HepG2 (cell line): ENCODE results near the gene NR2F1-AS1. TPM values are rescaled to one million over a fixed set of nuclear protein-coding genes. Genes with fewer than 3 reads are reported as not detected.

Experiments
- SRY ChIP-seq: sonication (generic); formaldehyde crosslinking; IDR thresholded peaks from 2 replicates; pipeline ENCODE4 v1.8.0; 2022; ENCODE audit warnings: mild to moderate bottlenecking, missing genetic modification reagents
- ZBTB3 ChIP-seq: sonication (generic); formaldehyde crosslinking; IDR thresholded peaks from 2 replicates; pipeline ENCODE4 v1.4.0; 2020; ENCODE audit warnings: low read depth, mild to moderate bottlenecking, moderate library complexity, missing genetic modification reagents, borderline replicate concordance
- ZNF17 ChIP-seq: sonication (generic); formaldehyde crosslinking; IDR thresholded peaks from 2 replicates; pipeline ENCODE4 v1.5.0; 2020; ENCODE audit warnings: mild to moderate bottlenecking, missing genetic modification reagents
- ZNF652 ChIP-seq: IDR thresholded peaks from 2 replicates; pipeline ENCODE4 v1.6.1; 2016; ENCODE audit warnings: low read depth, borderline replicate concordance
- ZNF724P ChIP-seq: sonication (generic); formaldehyde crosslinking; IDR thresholded peaks from 2 replicates; pipeline ENCODE4 v1.8.0; 2022; ENCODE audit warnings: missing genetic modification reagents, borderline replicate concordance
- polyA plus RNA-seq, 8 experiments: library from polyadenylated mRNA; depleted of rRNA in 3 of 8; stranded (reverse) in 7 of 8; unstranded in 1 of 8; fragments of >200 nt; fragmentation: Illumina TruSeq in 4 of 8; extraction: Trizol in 4 of 8; gene quantifications; 2 replicates each; pipeline versions ENCODE4 v1.2.1 to v1.2.3, GENCODE V29; 2011 to 2016; ENCODE audit warnings: low read depth in 4 of 8, missing spikeins in 1 of 8, mixed read lengths in 1 of 8; ENCODE audit not compliant: insufficient read depth in 1 of 8
- total RNA-seq, 5 experiments: library from RNA; depleted of rRNA; stranded (reverse); fragments of >200 nt; fragmentation: Illumina TruSeq; extraction: Trizol; gene quantifications; 2 replicates each; pipeline ENCODE4 v1.2.3, GENCODE V29; 2016; ENCODE audit warnings: low read depth in 1 of 5
- TF ChIP-seq, protein P1 (sequence below): sonication (generic); formaldehyde crosslinking; conservative IDR thresholded peaks from 2 replicates; pipeline ENCODE4 v1.4.0; 2020; ENCODE audit warnings: mild to moderate bottlenecking, missing genetic modification reagents, moderate library complexity
- TF ChIP-seq, protein P2 (sequence below): IDR thresholded peaks from 2 replicates; pipeline ENCODE4 v1.6.1; 2016; ENCODE audit warnings: missing compliant biosample characterization, missing genetic modification reagents, borderline replicate concordance
- TF ChIP-seq, protein P3 (sequence below): sonication (generic); formaldehyde crosslinking; IDR thresholded peaks from 2 replicates; pipeline ENCODE4 v1.4.0; 2020; ENCODE audit warnings: missing genetic modification reagents
- TF ChIP-seq, protein P4 (sequence below): sonication (generic); formaldehyde crosslinking; IDR thresholded peaks from 2 replicates; pipeline ENCODE4 v1.5.0; 2020; ENCODE audit warnings: missing genetic modification reagents
- TF ChIP-seq, protein P5 (sequence below): sonication (generic); formaldehyde crosslinking; IDR thresholded peaks from 2 replicates; pipeline ENCODE4 v1.4.0; 2020; ENCODE audit warnings: missing genetic modification reagents

NR2F1-AS1 gene
- total and polyA plus RNA-seq, 2 of the 13 experiments (the other 11 are each of a cell fraction or from before 2014, with no cell fraction given) = 2.8 TPM

DNA sequence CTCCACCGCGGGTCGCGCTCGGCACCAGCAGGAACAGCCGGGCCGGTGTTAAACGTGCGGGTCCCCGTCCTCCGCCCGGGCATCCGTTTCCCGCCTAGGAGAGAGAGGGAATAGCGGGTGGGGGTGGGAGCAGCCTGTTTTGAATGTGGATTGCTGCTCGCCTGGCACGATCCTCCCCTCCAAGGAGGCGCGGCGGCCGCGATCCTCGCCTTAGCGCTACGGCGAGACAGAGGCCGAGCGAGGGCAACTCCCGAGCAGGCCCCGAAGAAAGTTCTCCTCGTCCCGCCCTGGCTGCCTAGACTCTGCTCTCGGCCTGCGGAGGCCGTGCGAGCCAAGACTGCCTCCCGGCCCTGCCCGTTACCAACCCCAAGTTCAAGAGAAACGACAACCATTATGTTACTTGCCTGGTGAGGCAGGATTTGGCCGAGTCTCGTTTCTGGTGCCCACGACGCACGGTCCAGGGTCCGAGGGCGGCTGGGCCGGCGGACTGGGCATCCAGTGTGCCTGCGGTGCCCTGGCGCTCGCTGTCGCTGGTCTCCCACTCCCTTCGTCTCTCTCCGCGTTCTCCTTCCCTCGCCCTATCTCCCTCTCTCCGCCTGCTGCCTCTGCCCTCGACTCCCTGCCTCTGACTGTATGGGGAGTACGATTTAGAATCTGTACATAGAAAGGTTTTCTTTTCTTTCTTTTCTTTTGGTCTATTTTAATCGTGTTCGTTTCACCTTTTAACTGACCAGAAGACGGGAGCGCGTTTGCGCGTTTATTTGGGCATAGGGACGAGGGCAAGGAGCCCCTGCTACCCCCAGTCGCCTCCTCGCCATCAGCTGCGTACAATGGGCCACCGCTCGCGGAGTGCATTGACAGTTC is 724 bp downstream of the NR2F1-AS1 start (continued):
- TF ChIP-seq, protein P1, sequence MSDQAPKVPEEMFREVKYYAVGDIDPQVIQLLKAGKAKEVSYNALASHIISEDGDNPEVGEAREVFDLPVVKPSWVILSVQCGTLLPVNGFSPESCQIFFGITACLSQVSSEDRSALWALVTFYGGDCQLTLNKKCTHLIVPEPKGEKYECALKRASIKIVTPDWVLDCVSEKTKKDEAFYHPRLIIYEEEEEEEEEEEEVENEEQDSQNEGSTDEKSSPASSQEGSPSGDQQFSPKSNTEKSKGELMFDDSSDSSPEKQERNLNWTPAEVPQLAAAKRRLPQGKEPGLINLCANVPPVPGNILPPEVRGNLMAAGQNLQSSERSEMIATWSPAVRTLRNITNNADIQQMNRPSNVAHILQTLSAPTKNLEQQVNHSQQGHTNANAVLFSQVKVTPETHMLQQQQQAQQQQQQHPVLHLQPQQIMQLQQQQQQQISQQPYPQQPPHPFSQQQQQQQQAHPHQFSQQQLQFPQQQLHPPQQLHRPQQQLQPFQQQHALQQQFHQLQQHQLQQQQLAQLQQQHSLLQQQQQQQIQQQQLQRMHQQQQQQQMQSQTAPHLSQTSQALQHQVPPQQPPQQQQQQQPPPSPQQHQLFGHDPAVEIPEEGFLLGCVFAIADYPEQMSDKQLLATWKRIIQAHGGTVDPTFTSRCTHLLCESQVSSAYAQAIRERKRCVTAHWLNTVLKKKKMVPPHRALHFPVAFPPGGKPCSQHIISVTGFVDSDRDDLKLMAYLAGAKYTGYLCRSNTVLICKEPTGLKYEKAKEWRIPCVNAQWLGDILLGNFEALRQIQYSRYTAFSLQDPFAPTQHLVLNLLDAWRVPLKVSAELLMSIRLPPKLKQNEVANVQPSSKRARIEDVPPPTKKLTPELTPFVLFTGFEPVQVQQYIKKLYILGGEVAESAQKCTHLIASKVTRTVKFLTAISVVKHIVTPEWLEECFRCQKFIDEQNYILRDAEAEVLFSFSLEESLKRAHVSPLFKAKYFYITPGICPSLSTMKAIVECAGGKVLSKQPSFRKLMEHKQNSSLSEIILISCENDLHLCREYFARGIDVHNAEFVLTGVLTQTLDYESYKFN = 0 out of 2 replicates have a peak, but pooled peaks have one; percentile 30
- TF ChIP-seq SRY (CRISPR knock-in tag) = 0 out of 2 replicates have a peak, but pooled peaks have one; percentile 65
- no peak for TF ChIP-seq ZNF652 (CRISPR knock-in tag)
- TF ChIP-seq ZNF17 (CRISPR knock-in tag) = no peak
- TF ChIP-seq, protein P2, sequence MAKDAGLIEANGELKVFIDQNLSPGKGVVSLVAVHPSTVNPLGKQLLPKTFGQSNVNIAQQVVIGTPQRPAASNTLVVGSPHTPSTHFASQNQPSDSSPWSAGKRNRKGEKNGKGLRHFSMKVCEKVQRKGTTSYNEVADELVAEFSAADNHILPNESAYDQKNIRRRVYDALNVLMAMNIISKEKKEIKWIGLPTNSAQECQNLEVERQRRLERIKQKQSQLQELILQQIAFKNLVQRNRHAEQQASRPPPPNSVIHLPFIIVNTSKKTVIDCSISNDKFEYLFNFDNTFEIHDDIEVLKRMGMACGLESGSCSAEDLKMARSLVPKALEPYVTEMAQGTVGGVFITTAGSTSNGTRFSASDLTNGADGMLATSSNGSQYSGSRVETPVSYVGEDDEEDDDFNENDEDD (CRISPR knock-in tag) = 0 out of 2 replicates have a peak, but pooled peaks have one; percentile 36
- TF ChIP-seq ZBTB3 (CRISPR knock-in tag) = no peak
- TF ChIP-seq, protein P3, sequence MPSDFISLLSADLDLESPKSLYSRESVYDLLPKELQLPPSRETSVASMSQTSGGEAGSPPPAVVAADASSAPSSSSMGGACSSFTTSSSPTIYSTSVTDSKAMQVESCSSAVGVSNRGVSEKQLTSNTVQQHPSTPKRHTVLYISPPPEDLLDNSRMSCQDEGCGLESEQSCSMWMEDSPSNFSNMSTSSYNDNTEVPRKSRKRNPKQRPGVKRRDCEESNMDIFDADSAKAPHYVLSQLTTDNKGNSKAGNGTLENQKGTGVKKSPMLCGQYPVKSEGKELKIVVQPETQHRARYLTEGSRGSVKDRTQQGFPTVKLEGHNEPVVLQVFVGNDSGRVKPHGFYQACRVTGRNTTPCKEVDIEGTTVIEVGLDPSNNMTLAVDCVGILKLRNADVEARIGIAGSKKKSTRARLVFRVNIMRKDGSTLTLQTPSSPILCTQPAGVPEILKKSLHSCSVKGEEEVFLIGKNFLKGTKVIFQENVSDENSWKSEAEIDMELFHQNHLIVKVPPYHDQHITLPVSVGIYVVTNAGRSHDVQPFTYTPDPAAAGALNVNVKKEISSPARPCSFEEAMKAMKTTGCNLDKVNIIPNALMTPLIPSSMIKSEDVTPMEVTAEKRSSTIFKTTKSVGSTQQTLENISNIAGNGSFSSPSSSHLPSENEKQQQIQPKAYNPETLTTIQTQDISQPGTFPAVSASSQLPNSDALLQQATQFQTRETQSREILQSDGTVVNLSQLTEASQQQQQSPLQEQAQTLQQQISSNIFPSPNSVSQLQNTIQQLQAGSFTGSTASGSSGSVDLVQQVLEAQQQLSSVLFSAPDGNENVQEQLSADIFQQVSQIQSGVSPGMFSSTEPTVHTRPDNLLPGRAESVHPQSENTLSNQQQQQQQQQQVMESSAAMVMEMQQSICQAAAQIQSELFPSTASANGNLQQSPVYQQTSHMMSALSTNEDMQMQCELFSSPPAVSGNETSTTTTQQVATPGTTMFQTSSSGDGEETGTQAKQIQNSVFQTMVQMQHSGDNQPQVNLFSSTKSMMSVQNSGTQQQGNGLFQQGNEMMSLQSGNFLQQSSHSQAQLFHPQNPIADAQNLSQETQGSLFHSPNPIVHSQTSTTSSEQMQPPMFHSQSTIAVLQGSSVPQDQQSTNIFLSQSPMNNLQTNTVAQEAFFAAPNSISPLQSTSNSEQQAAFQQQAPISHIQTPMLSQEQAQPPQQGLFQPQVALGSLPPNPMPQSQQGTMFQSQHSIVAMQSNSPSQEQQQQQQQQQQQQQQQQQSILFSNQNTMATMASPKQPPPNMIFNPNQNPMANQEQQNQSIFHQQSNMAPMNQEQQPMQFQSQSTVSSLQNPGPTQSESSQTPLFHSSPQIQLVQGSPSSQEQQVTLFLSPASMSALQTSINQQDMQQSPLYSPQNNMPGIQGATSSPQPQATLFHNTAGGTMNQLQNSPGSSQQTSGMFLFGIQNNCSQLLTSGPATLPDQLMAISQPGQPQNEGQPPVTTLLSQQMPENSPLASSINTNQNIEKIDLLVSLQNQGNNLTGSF = no peak
- no peak; the same call in 1 of the 2 replicates for TF ChIP-seq ZNF724P (CRISPR knock-in tag)
- TF ChIP-seq, protein P4, sequence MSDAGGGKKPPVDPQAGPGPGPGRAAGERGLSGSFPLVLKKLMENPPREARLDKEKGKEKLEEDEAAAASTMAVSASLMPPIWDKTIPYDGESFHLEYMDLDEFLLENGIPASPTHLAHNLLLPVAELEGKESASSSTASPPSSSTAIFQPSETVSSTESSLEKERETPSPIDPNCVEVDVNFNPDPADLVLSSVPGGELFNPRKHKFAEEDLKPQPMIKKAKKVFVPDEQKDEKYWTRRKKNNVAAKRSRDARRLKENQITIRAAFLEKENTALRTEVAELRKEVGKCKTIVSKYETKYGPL = no peak
- TF ChIP-seq, protein P5, sequence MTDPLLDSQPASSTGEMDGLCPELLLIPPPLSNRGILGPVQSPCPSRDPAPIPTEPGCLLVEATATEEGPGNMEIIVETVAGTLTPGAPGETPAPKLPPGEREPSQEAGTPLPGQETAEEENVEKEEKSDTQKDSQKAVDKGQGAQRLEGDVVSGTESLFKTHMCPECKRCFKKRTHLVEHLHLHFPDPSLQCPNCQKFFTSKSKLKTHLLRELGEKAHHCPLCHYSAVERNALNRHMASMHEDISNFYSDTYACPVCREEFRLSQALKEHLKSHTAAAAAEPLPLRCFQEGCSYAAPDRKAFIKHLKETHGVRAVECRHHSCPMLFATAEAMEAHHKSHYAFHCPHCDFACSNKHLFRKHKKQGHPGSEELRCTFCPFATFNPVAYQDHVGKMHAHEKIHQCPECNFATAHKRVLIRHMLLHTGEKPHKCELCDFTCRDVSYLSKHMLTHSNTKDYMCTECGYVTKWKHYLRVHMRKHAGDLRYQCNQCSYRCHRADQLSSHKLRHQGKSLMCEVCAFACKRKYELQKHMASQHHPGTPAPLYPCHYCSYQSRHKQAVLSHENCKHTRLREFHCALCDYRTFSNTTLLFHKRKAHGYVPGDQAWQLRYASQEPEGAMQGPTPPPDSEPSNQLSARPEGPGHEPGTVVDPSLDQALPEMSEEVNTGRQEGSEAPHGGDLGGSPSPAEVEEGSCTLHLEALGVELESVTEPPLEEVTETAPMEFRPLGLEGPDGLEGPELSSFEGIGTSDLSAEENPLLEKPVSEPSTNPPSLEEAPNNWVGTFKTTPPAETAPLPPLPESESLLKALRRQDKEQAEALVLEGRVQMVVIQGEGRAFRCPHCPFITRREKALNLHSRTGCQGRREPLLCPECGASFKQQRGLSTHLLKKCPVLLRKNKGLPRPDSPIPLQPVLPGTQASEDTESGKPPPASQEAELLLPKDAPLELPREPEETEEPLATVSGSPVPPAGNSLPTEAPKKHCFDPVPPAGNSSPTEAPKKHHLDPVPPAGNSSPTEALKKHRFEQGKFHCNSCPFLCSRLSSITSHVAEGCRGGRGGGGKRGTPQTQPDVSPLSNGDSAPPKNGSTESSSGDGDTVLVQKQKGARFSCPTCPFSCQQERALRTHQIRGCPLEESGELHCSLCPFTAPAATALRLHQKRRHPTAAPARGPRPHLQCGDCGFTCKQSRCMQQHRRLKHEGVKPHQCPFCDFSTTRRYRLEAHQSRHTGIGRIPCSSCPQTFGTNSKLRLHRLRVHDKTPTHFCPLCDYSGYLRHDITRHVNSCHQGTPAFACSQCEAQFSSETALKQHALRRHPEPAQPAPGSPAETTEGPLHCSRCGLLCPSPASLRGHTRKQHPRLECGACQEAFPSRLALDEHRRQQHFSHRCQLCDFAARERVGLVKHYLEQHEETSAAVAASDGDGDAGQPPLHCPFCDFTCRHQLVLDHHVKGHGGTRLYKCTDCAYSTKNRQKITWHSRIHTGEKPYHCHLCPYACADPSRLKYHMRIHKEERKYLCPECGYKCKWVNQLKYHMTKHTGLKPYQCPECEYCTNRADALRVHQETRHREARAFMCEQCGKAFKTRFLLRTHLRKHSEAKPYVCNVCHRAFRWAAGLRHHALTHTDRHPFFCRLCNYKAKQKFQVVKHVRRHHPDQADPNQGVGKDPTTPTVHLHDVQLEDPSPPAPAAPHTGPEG (CRISPR knock-in tag) = 0 out of 2 replicates have a peak, but pooled peaks have one; percentile 16
